T-helper 1 cell treated with Interleukin-12 subunit alpha and Interleukin-12 subunit beta and Interleukin-4 antibody, amounts not matched to agents 30 μg/mL and 1 μg/mL, for 36 hours (primary cell): ENCODE data around the gene ADAM17.

Experiments
- H3K27ac Mint-ChIP-seq: one replicate; pipeline ENCODE4 v1.8.0; 2021; ENCODE audit warnings: mild to moderate bottlenecking, mixed read lengths
- H3K27me3 Mint-ChIP-seq: one replicate; pipeline ENCODE4 v1.8.0; 2021; ENCODE audit warnings: low read depth, mixed read lengths
- H3K36me3 Mint-ChIP-seq: one replicate; pipeline ENCODE4 v1.8.0; 2021; ENCODE audit warnings: low read depth, mixed read lengths
- H3K4me1 Mint-ChIP-seq: one replicate; pipeline ENCODE4 v1.8.0; 2021; ENCODE audit warnings: low read depth, mixed read lengths
- H3K4me3 Mint-ChIP-seq: one replicate; pipeline ENCODE4 v1.8.0; 2021; ENCODE audit warnings: mild to moderate bottlenecking, moderate library complexity, mixed read lengths
- H3K9me3 Mint-ChIP-seq: one replicate; pipeline ENCODE4 v1.8.0; 2021; ENCODE audit warnings: mixed read lengths

Gene ADAM17

GRCh38 chr2:9451231-9451630 is 104.4 kb downstream of the ADAM17 start:
- H3K9me3 Mint-ChIP-seq: no peaks in the 10 kb centered on the region
- H3K4me1 Mint-ChIP-seq: no peaks in the 10 kb centered on the region
- H3K27me3 Mint-ChIP-seq: no peaks in the 10 kb centered on the region
- no peak overlapping the region for H3K27ac Mint-ChIP-seq
- H3K36me3 Mint-ChIP-seq: peaks cover 17% of the 10 kb centered on the region
- H3K4me3 Mint-ChIP-seq: no peak overlapping the region

- H3K4me3 Mint-ChIP-seq: no peak overlapping the region
- H3K4me1 Mint-ChIP-seq: peaks cover 5% of the 10 kb centered on the region
Observed at GRCh38 chr2:9445089-9445488, 110.5 kb downstream of the ADAM17 start.

GRCh38 chr2:9443526-9443925 is 112.1 kb downstream of the ADAM17 start:
- H3K27ac Mint-ChIP-seq: no peak overlapping the region
- H3K4me3 Mint-ChIP-seq: no peak overlapping the region
- H3K4me1 Mint-ChIP-seq: peaks cover 5% of the 10 kb centered on the region
- H3K9me3 Mint-ChIP-seq: no peaks in the 10 kb centered on the region
- no peaks in the 10 kb centered on the region for H3K27me3 Mint-ChIP-seq
- peaks cover 32% of the 10 kb centered on the region for H3K36me3 Mint-ChIP-seq

More at GRCh38 chr2:9445089-9445488, 110.5 kb downstream of the ADAM17 start:
- Mint-ChIP-seq H3K36me3 (peaks cover 35% of the 10 kb centered on the region), H3K27ac (no peak overlapping the region), H3K9me3 (no peaks in the 10 kb centered on the region), H3K27me3 (no peaks in the 10 kb centered on the region)

- no peaks in the 10 kb centered on the region for H3K9me3 Mint-ChIP-seq
- peaks cover 5% of the 10 kb centered on the region for H3K4me1 Mint-ChIP-seq
- no peak overlapping the region for H3K27ac Mint-ChIP-seq
- H3K36me3 Mint-ChIP-seq: peaks cover 36% of the 10 kb centered on the region
- H3K27me3 Mint-ChIP-seq: no peaks in the 10 kb centered on the region
- no peak overlapping the region for H3K4me3 Mint-ChIP-seq
Observed at GRCh38 chr2:9441556-9441955, 114.1 kb downstream of the ADAM17 start.

- Mint-ChIP-seq H3K36me3 (peaks cover 35% of the 10 kb centered on the region), H3K4me3 (no peak overlapping the region), H3K4me1 (peaks cover 3% of the 10 kb centered on the region), H3K27me3 (no peaks in the 10 kb centered on the region), H3K9me3 (no peaks in the 10 kb centered on the region), H3K27ac (no peak overlapping the region)
Observed at GRCh38 chr2:9440058-9440727, 115.4 kb downstream of the ADAM17 start.

GRCh38 chr2:9439536-9439935 is 116.1 kb downstream of the ADAM17 start:
- Mint-ChIP-seq H3K36me3 (peaks cover 32% of the 10 kb centered on the region), H3K27me3 (no peaks in the 10 kb centered on the region), H3K9me3 (no peaks in the 10 kb centered on the region), H3K27ac (no peak overlapping the region), H3K4me1 (no peaks in the 10 kb centered on the region), H3K4me3 (no peak overlapping the region)
